ENCODE data around the gene TMEM258. TPM values are rescaled to one million over a fixed set of nuclear protein-coding genes. Genes with fewer than 3 reads are reported as not detected.

TMEM258 gene
- total RNA-seq, 2 donors from 2014 or later: 135 to 156 TPM

DNA sequence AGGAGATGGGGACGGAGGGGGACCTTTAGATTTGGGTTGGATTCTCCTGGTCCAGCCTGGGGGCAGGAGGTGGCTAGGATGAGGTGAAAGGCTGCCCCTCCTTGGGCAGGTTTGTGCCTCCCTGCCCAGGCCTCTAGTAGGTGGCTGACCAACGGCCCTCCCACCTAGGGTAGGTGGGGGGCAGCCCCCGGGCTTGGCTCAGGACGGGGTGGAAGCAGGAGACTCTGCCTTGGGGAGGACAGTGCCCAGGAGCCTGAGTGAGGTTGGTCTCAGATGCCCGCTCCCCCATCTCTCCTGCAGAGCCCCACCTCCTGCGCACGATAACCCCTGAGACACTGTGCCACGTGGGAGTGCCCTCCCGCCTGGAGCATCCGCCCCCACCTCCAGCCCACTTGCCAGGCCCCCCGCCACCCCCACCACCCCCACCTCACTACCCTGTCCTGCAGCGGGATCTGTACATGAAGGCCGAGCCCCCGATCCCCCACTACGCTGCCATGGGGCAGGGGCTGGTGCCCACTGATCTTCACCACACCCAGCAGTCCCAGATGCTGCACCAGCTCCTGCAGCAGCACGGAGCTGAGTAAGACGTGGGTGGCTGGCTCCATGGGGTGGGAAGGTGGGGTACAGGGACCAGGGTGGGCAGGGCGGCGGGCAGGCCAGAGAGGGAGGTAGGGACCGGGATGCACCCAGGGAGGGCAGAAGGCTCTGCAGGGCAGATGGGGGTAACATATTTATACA, 22.3 kb downstream of the TMEM258 start:
- H3K27me3 Mint-ChIP-seq: no peaks in the 10 kb centered on the region
- no peaks in the 10 kb centered on the region for H3K9me3 Mint-ChIP-seq
- no peaks in the 10 kb centered on the region for H3K4me1 Mint-ChIP-seq
- no peaks in the 10 kb centered on the region for H3K36me3 Mint-ChIP-seq (ENCODE audit: low read depth)
- no peak for ATAC-seq (replicated peaks)
- no peak overlapping the region for H3K27ac Mint-ChIP-seq
- no peak overlapping the region for H3K4me3 Mint-ChIP-seq

DNA sequence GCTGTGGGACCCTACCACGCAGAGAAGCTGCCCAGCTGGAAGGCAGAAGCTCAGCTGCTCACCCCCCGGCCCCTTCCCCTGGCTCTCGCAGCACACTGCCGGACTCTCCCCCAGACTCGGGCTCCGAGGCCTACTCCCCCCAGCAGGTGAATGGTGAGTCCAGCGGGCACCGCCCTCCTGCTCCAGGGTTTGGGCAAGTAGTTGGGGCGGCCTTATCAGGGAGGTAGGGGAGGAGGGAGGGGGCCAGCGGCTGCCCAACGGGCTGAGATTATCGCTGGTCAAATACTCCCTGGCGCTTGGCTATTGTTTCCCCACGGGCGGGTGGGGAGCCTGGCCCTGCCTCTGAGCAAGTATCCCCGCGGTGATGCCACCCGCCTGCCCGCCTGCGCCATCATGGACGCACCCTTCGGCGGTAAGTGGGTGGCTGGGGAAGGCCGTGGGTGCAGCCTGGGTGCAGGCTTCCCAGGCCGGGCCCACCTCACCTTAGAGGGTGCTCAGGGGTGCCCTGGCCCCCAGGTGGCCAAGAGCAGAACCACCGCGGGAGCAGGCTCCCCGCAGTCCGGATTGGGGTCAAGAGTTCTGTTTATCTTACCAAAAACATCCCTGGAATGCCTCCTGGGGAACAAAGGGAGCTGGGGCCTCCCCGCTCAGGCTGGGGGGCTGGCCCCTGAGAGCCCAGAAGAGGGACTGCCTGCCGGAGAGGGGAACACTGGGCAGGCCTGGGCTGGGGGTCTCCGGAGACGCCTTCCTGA, 23.1 kb downstream of the TMEM258 start:
- ATAC-seq (replicated peaks): no peak
- Mint-ChIP-seq H3K27me3 (no peaks in the 10 kb centered on the region), H3K27ac (no peak overlapping the region), H3K4me1 (no peaks in the 10 kb centered on the region), H3K9me3 (no peaks in the 10 kb centered on the region), H3K36me3 (ENCODE audit: low read depth) (no peaks in the 10 kb centered on the region), H3K4me3 (no peak overlapping the region)

DNA sequence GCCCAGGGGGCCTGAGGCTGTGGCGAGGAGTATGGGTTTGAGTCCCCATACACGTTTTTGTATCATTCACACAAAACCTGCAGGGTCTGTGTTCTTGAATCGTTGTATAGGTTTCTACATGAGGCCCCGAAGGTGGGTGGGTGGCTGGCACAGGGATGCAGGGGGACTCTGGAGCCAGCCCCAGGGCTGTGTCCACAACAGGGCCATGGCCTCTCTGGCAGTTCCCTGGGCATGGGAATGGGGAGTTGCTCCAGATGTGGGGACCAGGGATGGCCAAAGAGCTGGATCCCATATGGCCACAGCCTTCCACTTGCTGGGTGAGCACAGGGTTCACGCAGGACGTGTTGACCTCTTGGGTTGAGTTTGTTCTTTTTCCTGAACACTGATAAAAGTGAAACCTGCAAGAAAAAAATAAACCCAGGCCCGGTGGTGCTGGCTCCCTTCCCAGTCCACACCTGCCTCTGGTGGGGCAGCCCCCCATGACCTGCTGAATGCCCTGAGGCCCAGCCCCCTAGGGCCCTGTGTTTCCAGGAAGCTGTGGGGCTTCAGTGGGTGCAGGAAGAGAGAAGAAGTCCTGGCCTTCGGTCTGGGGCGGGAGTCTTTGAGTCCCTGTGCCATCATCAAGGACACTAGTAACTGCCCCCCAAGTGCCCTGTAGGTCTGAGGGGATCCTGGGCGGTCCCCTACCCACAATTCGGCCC, 23.9 kb downstream of the TMEM258 start:
- Mint-ChIP-seq H3K27ac (no peak overlapping the region), H3K27me3 (no peaks in the 10 kb centered on the region), H3K4me3 (no peak overlapping the region), H3K4me1 (no peaks in the 10 kb centered on the region), H3K36me3 (ENCODE audit: low read depth) (no peaks in the 10 kb centered on the region), H3K9me3 (no peaks in the 10 kb centered on the region)
- no peak for ATAC-seq (replicated peaks)

DNA sequence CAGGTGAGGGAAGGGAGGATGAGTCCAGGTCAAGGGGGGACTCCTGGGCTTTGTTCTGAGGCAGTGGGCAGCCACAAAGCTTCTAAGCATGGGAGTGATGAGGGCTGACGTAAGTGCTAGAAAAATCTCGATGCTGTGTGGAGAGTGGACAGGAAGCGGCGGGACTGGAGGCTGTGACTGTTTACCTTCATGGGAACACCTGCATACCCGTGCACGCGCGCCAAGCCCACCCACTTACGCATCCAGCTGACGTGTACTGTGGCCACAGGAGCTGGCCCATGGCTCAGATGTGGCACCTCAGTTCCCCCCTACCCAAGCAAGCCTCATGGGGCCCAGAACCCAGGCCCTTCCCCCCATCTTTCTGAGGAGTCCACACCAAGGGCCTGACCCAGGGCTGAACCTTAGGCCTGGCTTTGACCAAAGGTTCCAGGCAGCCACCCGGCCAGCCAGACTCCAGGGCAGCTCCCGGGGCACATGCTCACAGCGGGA, 26.0 kb downstream of the TMEM258 start:
- Mint-ChIP-seq H3K4me1 (no peaks in the 10 kb centered on the region), H3K27ac (no peak overlapping the region), H3K27me3 (no peaks in the 10 kb centered on the region), H3K9me3 (no peaks in the 10 kb centered on the region), H3K4me3 (no peak overlapping the region), H3K36me3 (ENCODE audit: low read depth) (no peaks in the 10 kb centered on the region)
- no peak for ATAC-seq (replicated peaks)

DNA sequence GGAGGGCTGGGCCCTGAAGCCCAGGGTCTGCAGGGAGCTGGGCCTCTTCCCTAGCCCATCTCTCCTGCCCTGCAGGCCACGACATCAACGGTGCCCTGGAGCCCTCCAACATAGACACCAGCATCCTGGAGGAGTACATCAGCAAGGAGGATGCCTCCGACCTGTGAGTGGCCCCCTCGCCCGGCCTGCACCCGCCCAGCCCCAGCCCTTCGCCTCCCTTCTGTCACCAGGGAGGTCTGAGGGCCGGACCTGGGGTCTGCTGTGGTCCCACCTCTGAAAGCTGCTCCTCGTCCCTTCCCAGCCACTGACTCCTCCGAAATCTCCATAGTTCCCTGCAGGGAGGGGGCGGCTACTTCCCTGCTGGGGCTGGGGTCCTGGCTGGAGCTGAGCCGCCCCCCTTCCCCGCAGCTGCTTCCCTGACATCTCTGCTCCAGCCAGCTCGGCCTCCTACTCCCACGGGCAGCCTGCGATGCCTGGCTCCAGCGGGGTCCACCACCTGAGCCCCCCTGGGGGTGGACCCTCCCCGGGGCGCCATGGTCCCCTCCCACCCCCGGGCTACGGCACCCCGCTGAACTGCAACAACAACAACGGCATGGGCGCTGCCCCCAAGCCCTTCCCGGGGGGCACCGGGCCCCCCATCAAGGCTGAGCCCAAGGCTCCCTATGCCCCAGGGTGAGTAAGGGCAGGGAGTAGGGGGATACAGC, 26.7 kb downstream of the TMEM258 start:
- H3K27me3 Mint-ChIP-seq: no peaks in the 10 kb centered on the region
- no peak for ATAC-seq (replicated peaks)
- no peaks in the 10 kb centered on the region for H3K9me3 Mint-ChIP-seq
- no peak overlapping the region for H3K27ac Mint-ChIP-seq
- H3K4me3 Mint-ChIP-seq: no peak overlapping the region
- H3K36me3 Mint-ChIP-seq (ENCODE audit: low read depth): no peaks in the 10 kb centered on the region
- H3K4me1 Mint-ChIP-seq: no peaks in the 10 kb centered on the region

DNA sequence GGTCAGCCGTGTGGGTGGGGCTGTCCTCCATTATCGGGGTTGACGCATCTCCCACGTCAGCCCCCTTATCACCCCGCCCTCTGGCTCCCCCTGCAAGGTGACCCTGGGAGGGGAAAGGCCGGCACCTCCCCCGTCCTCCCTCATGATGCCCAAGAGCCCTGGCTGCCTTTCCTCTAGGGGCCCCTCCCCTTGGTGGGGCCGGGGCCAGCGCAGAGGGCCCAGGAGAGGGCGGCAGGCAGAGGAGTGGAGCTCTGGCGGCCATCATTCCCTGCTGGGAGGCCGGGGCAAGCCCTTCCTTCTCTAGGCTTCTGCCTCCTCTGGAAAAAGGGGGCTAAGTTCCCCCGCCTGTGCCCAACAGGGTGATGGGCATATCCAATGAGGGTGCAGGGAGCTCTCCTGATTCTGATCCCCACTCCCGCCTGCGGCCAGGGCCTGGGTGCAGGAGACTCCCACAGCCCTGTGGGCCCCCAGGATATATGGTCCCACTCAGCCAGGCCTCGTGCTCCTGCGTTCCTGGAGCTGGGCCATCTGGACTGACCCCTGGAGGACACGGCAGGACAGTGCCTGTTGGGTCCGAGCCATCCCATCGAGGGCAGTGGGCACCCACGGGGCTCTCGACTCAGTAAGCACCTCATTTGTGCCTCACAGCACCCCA, 27.7 kb downstream of the TMEM258 start:
- ATAC-seq (replicated peaks): no peak
- H3K4me1 Mint-ChIP-seq: no peaks in the 10 kb centered on the region
- no peaks in the 10 kb centered on the region for H3K27me3 Mint-ChIP-seq
- H3K36me3 Mint-ChIP-seq (ENCODE audit: low read depth): no peaks in the 10 kb centered on the region
- H3K27ac Mint-ChIP-seq: no peak overlapping the region
- no peaks in the 10 kb centered on the region for H3K9me3 Mint-ChIP-seq
- H3K4me3 Mint-ChIP-seq: no peak overlapping the region

DNA sequence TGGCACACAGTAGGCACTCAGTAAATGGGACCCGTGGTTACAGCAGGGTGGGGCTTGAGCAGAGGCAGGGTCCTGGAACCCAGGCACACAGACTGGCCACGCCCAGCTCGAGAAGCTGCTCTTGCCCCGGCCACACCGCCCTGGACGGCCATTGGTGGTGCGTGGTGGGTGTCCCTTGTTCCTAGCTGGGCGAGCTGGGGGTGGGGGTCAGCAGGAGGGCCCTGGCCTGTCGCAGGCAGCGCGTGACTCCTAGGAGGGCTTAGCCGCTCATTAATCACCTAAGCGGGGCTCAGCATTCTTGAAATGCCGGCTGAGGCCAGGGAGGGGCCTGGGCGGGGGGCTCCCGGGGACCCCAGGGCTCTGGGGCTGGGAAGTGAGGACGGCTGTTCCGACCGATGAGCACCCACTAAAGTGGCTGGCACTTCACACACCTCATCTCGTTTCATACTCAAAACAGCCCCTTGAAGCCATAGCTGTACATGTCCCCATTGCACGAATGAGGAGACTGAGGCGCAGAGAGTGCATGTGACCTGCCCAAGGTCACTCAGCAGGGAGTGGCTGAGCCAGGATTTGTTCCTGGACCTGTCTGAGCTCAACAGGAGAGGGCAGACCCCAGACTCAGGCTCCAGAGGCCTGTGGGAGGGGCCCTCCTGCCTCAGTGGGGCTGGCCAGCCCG, 28.3 kb downstream of the TMEM258 start:
- H3K4me3 Mint-ChIP-seq: no peak overlapping the region
- no peaks in the 10 kb centered on the region for H3K27me3 Mint-ChIP-seq
- no peaks in the 10 kb centered on the region for H3K36me3 Mint-ChIP-seq (ENCODE audit: low read depth)
- no peak overlapping the region for H3K27ac Mint-ChIP-seq
- no peak for ATAC-seq (replicated peaks)
- no peaks in the 10 kb centered on the region for H3K4me1 Mint-ChIP-seq
- H3K9me3 Mint-ChIP-seq: no peaks in the 10 kb centered on the region

DNA sequence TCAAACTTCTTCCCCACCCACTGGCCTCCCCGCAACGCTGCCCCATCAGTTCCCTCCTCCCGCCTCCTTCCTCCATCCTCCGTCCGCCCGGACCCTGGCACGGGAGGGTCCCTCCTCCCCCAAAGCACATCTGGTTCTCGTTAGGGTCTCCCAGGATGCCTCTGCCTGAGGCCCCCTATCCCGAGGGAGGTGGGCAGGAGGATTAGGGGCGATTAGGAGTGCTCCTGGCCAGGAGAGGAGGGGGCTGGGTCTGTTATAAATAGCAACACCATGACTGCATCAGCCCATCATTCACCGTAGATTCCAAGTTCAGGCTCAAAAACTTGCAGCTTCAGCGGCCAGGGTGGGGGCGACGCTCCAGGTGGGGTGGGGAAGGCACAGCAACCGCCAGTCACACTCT, 29.6 kb downstream of the TMEM258 start:
- H3K27ac Mint-ChIP-seq: no peak overlapping the region
- no peaks in the 10 kb centered on the region for H3K27me3 Mint-ChIP-seq
- H3K4me1 Mint-ChIP-seq: no peaks in the 10 kb centered on the region
- H3K36me3 Mint-ChIP-seq (ENCODE audit: low read depth): no peaks in the 10 kb centered on the region
- ATAC-seq (replicated peaks): no peak
- H3K9me3 Mint-ChIP-seq: no peaks in the 10 kb centered on the region
- H3K4me3 Mint-ChIP-seq: no peak overlapping the region

DNA sequence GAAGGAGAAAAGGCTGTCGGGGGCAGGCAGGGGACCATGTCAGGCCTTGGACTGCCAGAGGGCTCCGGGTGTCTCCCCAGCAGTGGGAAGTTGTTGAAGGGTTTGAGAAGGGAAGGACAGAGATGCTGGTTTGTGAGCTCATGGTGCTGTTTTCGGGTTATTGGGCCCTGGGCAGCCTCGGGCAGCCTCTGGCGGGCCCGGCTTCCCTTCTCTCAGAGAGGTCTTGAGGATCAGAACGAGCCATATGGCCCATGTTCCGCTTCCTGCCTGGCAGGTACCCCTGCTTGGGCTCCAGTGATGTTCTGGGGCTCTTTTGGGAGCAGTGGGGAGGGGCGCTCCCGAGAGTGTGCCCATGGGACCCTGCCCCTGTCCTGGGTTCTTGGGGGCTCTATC, 30.2 kb downstream of the TMEM258 start:
- no peaks in the 10 kb centered on the region for H3K36me3 Mint-ChIP-seq (ENCODE audit: low read depth)
- H3K27ac Mint-ChIP-seq: no peak overlapping the region
- H3K4me3 Mint-ChIP-seq: no peak overlapping the region
- no peaks in the 10 kb centered on the region for H3K4me1 Mint-ChIP-seq
- H3K27me3 Mint-ChIP-seq: no peaks in the 10 kb centered on the region
- H3K9me3 Mint-ChIP-seq: no peaks in the 10 kb centered on the region
- ATAC-seq (replicated peaks): no peak

DNA sequence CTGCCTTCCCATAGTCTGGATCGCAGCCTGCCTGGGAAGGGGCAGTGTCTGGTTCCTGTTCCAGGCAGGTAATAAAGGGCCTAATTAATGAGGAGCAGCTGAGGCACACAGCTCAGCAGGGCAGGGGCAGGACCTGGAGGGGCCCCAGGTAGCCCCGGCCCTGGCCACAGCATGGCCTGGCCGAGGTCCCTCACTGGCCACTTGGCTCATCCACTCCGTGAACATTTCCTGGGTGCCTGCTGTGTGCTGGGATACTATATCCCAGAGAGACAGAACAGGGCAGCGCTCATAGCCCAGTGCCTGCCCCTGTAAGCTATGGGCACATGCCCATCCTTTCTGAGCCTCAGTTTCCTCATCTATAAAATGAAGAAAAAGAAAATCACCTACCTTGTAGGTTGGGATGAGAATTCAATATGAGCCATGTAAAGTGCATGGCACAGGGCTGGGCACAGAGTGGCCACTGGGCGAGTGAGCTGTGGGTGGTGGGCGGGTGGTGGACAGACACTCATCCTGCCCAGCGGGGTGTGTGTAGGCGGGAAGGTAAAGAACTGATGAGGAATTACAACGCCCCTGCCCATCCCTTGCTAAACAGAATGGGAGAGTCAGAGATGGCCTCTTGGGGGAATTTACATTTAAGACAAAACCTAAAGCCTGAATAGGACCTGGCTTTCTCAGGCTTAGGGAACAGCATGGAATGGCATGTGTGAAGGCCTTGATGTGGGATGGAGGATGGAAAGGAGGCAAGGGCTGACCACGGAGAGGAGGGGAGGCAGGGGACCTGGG, 30.8 kb downstream of the TMEM258 start:
- H3K4me3 Mint-ChIP-seq: no peak overlapping the region
- no peak for ATAC-seq (replicated peaks)
- H3K27ac Mint-ChIP-seq: no peak overlapping the region
- H3K27me3 Mint-ChIP-seq: no peaks in the 10 kb centered on the region
- no peaks in the 10 kb centered on the region for H3K36me3 Mint-ChIP-seq (ENCODE audit: low read depth)
- peaks cover under 1% of the 10 kb centered on the region for H3K4me1 Mint-ChIP-seq
- H3K9me3 Mint-ChIP-seq: no peaks in the 10 kb centered on the region

DNA sequence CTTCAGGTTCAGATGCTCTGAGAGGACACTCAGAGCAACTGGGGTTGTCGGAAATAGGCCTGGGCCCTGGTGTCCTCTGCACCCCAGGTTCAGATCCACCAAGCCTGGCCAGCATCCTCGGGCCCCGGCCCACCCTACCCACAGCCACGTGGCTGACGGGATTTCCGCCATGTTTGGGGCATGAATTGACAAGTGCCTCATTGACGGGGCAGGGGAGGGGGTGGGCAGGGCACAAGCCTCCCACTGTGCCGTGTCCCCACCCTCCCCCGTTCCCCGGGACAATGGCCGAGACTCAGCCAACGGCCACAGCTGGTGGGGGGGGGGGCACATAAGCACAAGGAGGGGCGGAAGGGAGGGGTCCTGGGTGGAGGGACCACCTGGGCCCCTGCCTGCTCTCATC, 31.5 kb downstream of the TMEM258 start:
- no peak for ATAC-seq (replicated peaks)
- no peaks in the 10 kb centered on the region for H3K27me3 Mint-ChIP-seq
- H3K36me3 Mint-ChIP-seq (ENCODE audit: low read depth): no peaks in the 10 kb centered on the region
- H3K4me3 Mint-ChIP-seq: no peak overlapping the region
- H3K9me3 Mint-ChIP-seq: no peaks in the 10 kb centered on the region
- H3K4me1 Mint-ChIP-seq: peaks cover 5% of the 10 kb centered on the region
- H3K27ac Mint-ChIP-seq: no peak overlapping the region

DNA sequence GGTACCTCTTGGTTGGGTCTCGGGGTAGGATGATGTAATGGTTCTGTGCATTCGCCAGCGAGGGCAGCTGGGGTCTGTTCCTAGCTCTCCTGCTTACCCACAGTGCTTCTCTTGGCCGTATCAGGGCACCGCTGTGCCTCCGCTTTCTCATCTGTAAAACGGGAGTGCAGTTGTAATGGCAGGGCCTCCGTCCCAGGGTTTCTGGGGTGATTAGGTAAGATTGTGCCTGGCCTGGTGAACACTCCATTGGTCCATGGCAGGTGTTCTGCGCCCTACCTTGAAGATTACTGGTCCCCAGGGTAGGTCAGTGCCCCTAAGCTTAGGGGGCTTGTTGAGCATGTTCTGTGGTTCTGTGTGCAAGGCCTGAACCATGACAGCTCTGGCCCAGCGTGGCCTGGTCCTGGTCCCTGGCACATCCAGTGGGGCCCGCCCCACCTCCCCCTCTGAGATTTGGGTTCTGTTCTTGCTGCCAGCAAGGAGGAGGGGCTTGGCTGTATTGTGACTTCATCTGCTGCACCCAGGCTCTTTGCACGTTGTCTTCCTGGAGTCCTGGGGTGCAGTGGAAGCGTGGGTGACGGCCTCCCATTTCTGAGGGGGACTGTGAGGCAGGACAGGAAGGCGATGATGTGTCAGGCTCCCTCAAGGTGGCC, 35.1 kb downstream of the TMEM258 start:
- H3K27me3 Mint-ChIP-seq: no peaks in the 10 kb centered on the region
- H3K27ac Mint-ChIP-seq: peak overlapping the region; percentile 90
- ATAC-seq (replicated peaks): no peak
- H3K9me3 Mint-ChIP-seq: no peaks in the 10 kb centered on the region
- H3K36me3 Mint-ChIP-seq (ENCODE audit: low read depth): no peaks in the 10 kb centered on the region
- peaks cover 11% of the 10 kb centered on the region for H3K4me1 Mint-ChIP-seq
- H3K4me3 Mint-ChIP-seq: peak overlapping the region; percentile 52
